Panc1 (cell line): ENCODE measurements around the gene USP28.

Source experiments
- CTCF ChIP-seq: fragments of 450-650 bp; IDR thresholded peaks from 2 replicates; pipeline ENCODE4 v1.5.1; 2017; ENCODE audit warnings: mild to moderate bottlenecking
- POLR2AphosphoS5 ChIP-seq: IDR thresholded peaks from 2 replicates; pipeline ENCODE4 v1.6.1; 2012; ENCODE audit warnings: mild to moderate bottlenecking, low read depth, low read length, moderate library complexity
- REST ChIP-seq, 2 experiments: IDR thresholded peaks; 2 replicates each; pipeline ENCODE4 v1.6.1; 2011 to 2012; ENCODE audit warnings: low read depth in 2 of 2, control low read depth in 1 of 2, low read length in 1 of 2, mild to moderate bottlenecking in 1 of 2, moderate library complexity in 1 of 2; ENCODE audit not compliant: insufficient read depth in 1 of 2
- SIN3A ChIP-seq: IDR thresholded peaks from 2 replicates; pipeline ENCODE4 v1.6.1; 2012; ENCODE audit warnings: low read depth, mild to moderate bottlenecking, low read length, moderate library complexity, borderline replicate concordance; ENCODE audit not compliant: insufficient read depth
- TCF7L2 ChIP-seq: IDR thresholded peaks from 2 replicates; pipeline ENCODE4 v1.6.1; 2011; ENCODE audit warnings: mild to moderate bottlenecking, low read depth, low read length, inconsistent platforms

GRCh38 chr11:113850188-113850587, 25.2 kb downstream of the USP28 start:
- TF ChIP-seq CTCF (no peak), SIN3A (no peak), TCF7L2 (no peak), POLR2AphosphoS5 (no peak), REST (IDR thresholded peaks at IDR 0.05; ENCODE audit: insufficient read depth in 1 of 2, low read depth in 2 of 2, low read length in 1 of 2) (no peak)
